Epithelial cell of proximal tubule (primary cell): Measurements from ENCODE around the gene RAP1A. TPM values are rescaled to one million over a fixed set of nuclear protein-coding genes. Genes with fewer than 3 reads are reported as not detected.

Experiments used
- DNase-seq: peaks from one replicate; pipeline ENCODE4 v3.0.0-alpha.2; 2011; ENCODE audit warnings: low read depth
- H3K4me3 ChIP-seq: 2 replicates; pipeline ENCODE4 v1.5.1; 2011; ENCODE audit warnings: low read depth, mild to moderate bottlenecking, low read length
- CTCF ChIP-seq: conservative IDR thresholded peaks from 2 replicates; pipeline ENCODE4 v1.5.1; 2012; ENCODE audit warnings: low read depth, mild to moderate bottlenecking, low read length
- total RNA-seq: library from RNA; depleted of rRNA; stranded (reverse); fragments of >200 nt; gene quantifications from 2 replicates; pipeline ENCODE4 v1.2.3, GENCODE V29; 2015

The RAP1A gene
- total RNA-seq, 1 donor from 2014 or later, result 25.7 TPM

- no peak for DNase-seq
- H3K4me3 ChIP-seq, result no peak overlapping the region
- no peak for TF ChIP-seq CTCF
These were observed 103.7 kb downstream of the RAP1A start for GRCh38 chr1:111723091-111723806.

GRCh38 chr1:111723871-111724270 lies 104.3 kb downstream of the RAP1A start:
- no peak for DNase-seq
- no peak overlapping the region for H3K4me3 ChIP-seq
- TF ChIP-seq CTCF, result no peak

- H3K4me3 ChIP-seq, result no peak overlapping the region
- DNase-seq, result no peak
- TF ChIP-seq CTCF, result no peak
These were observed 105.6 kb downstream of the RAP1A start for GRCh38 chr1:111725192-111725591.

- H3K4me3 ChIP-seq, result no peak overlapping the region
- DNase-seq, result no peak
- no peak for TF ChIP-seq CTCF
These were observed 107.5 kb downstream of the RAP1A start for GRCh38 chr1:111727056-111727455.

- H3K4me3 ChIP-seq, result no peak overlapping the region
- no peak for DNase-seq
- no peak for TF ChIP-seq CTCF
These were observed 109.8 kb downstream of the RAP1A start for GRCh38 chr1:111729271-111729921.

- no peak overlapping the region for H3K4me3 ChIP-seq
- DNase-seq, result no peak
- TF ChIP-seq CTCF, result no peak
These were observed 110.5 kb downstream of the RAP1A start for GRCh38 chr1:111729946-111730681.
